ENCODE measurements around the gene VAX1. TPM values are rescaled to one million over a fixed set of nuclear protein-coding genes. Genes with fewer than 3 reads are reported as not detected.
A peak's percentile ranks its signal among the peaks of the same experiment; 100 is the strongest.
"Not testable (repeated sequence)": the region's sequence is repeated elsewhere in the genome, so short reads cannot be mapped to it uniquely, and the experiment has no call there.

Gene VAX1
- total RNA-seq, 1 experiment from 2014 or later, result not detected

DNA sequence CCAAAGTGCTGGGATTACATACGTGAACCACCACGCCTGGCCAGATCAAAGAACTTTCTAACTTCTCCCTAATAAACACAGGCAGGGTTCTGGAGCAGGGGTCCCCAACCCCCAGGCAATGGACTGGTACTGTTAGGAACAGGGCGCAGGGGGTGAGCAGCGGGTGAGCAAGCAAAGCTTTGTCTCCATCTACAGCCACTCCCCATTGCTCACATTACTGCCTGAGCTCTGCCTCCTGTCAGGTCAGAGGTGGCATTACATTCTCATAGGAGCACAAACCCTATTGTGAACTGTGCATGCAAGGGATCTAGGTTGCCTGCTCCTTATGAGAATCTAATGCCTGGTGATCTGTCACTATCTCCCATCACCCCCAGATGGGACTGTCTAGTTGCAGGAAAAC, 47.7 kb upstream of the VAX1 start:
- Mint-ChIP-seq H3K27me3 (ENCODE audit: low read depth) (peaks cover 32% of the 10 kb centered on the region), H3K9me3 (peaks cover 10 to 13% of the 10 kb centered on the region in 2 experiments)
- H3K36me3 Mint-ChIP-seq (ENCODE audit: insufficient read depth in 1 of 3, low read depth in 3 of 3); H2BK5ac ChIP-seq (ENCODE audit: insufficient read length, low read length); H3K23me2 ChIP-seq (ENCODE audit: insufficient read length, low read depth, low read length, poor library complexity, severe bottlenecking); H3K56ac ChIP-seq (ENCODE audit: insufficient read length, low read depth, low read length); DNase-seq; H2BK120ac ChIP-seq (ENCODE audit: low read depth, low read length, poor library complexity, severe bottlenecking); H3K4ac ChIP-seq (ENCODE audit: low read depth, low read length); H3K14ac ChIP-seq (ENCODE audit: insufficient read depth, low read length); H3K27ac Mint-ChIP-seq; H3K18ac ChIP-seq (ENCODE audit: insufficient read length, low read depth, low read length); H3K4me2 ChIP-seq (ENCODE audit: insufficient read depth, insufficient read length, low read length); H4K20me1 ChIP-seq (ENCODE audit: control insufficient read depth, insufficient read depth, insufficient read length); H3K79me2 ChIP-seq (ENCODE audit: insufficient read depth, low read length); H4K5ac ChIP-seq (ENCODE audit: insufficient read length, low read depth, low read length); H2BK20ac ChIP-seq (ENCODE audit: low read depth, low read length, poor library complexity, severe bottlenecking); H3K9me3 ChIP-seq (ENCODE audit: control insufficient read depth, low read depth, low read length); H4K91ac ChIP-seq (ENCODE audit: insufficient read length, low read depth, low read length); H3K23ac ChIP-seq (ENCODE audit: insufficient read length, low read depth, low read length); H3K4me1 ChIP-seq (ENCODE audit: insufficient read depth, low read length); H3K9ac ChIP-seq (ENCODE audit: extremely low read depth, insufficient read length, low read length); H3K4me3 Mint-ChIP-seq; H3K4me1 Mint-ChIP-seq; H4K8ac ChIP-seq (replicated peaks; ENCODE audit: insufficient read length, low read depth, low read length); H3K79me1 ChIP-seq (ENCODE audit: insufficient read depth, low read depth, low read length, poor library complexity, severe bottlenecking); H2AK5ac ChIP-seq (ENCODE audit: insufficient read length, low read length); H2AFZ ChIP-seq (ENCODE audit: low read length); H2BK15ac ChIP-seq (ENCODE audit: low read depth, low read length); H3T11ph ChIP-seq (ENCODE audit: low read length); H3K27me3 ChIP-seq (ENCODE audit: insufficient read depth, low read length); H3K27ac ChIP-seq (ENCODE audit: insufficient read length, low read depth, low read length); H2BK12ac ChIP-seq (ENCODE audit: insufficient read length, low read depth, low read length): not testable (repeated sequence)
- no CpG with 5 or more reads among the region's 4 CpGs for WGBS (ENCODE audit: extremely low coverage, insufficient read length, low lambda C conversion rate)
- TF ChIP-seq CTCF (conservative IDR thresholded peaks at IDR 0.05), result peak; percentile 46
